Stimulated activated CD4-positive, alpha-beta T cell treated with anti-CD3 and anti-CD28 coated beads, Interleukin-15, amount 100 ng/mL, for 48 hours (primary cell): ENCODE results near the gene VAT1.
"Not testable (repeated sequence)": the region's sequence is repeated elsewhere in the genome, so short reads cannot be mapped to it uniquely, and the experiment has no call there.

Source experiments
- DNase-seq, 2 donors: peaks; one replicate each; pipeline ENCODE4 v3.0.0-alpha.2; 2020; ENCODE audit warnings: low read depth in 2 of 2

The VAT1 gene

DNA sequence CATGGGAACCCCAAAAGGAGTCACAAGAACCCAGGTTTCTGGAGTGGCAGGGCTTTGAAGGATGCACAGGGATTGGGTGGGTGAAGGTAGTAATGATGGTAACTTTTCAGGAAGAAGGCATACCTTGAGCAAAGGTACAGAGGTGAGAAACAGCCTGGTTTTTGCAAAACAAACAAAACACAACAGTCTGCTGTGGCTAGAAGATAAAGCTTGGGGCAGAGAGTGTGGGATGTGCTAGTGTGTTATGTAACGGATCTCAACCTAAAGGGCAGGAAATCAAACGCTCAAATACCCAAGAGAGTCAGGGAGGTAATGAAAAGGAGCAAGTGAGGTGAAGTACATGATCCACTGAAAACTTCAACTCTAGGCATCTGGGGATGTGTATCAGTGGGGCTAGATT is 46.9 kb downstream of the VAT1 start:
- no peak for DNase-seq

DNA sequence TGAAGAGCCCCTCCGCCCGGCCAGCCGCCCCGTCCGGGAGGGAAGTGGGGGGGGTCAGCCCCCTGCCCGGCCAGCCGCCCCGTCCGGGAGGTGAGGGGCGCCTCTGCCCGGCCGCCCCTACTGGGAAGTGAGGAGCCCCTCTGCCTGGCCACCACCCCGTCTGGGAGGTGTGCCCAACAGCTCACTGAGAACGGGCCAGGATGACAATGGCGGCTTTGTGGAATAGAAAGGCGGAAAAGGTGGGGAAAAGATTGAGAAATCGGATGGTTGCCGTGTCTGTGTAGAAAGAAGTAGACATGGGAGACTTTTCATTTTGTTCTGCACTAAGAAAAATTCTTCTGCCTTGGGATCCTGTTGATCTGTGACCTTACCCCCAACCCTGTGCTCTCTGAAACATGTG is 48.9 kb downstream of the VAT1 start:
- DNase-seq = not testable (repeated sequence)

- DNase-seq = no peak
Observed at GRCh38 chr17:42971589-42971988, 50.6 kb downstream of the VAT1 start.

- no peak for DNase-seq
Observed at GRCh38 chr17:42969001-42969581, 53.1 kb downstream of the VAT1 start.

DNA sequence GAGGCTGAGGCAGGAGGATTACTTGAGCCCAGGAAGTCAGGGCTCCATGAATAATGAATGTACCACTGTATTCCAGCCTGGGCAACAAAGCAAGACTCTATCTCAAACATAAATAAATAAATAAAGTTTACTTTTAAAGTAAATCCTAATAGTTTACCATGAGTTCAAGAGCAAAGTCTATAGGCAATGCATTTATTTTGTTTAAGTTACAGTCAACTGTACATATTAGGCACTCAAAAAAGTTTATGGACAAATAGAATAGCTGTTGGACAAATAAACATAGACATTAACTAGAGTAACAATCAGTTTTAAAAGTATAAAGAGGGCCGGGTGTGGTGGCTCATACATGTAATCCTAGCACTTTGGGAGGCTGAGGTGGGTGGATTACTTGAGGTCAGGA is 54.3 kb downstream of the VAT1 start:
- no peak for DNase-seq
